HG03354 (cell line): Measurements from ENCODE around the gene MMP25.

Source experiments
- ATAC-seq: cut with Tn5 transposase; IDR thresholded peaks from one replicate; pipeline ENCODE4 v1.9.1; 2021; ENCODE audit warnings: mild to moderate bottlenecking; ENCODE audit not compliant: unreplicated experiment, poor library complexity, severe bottlenecking

Gene MMP25

DNA sequence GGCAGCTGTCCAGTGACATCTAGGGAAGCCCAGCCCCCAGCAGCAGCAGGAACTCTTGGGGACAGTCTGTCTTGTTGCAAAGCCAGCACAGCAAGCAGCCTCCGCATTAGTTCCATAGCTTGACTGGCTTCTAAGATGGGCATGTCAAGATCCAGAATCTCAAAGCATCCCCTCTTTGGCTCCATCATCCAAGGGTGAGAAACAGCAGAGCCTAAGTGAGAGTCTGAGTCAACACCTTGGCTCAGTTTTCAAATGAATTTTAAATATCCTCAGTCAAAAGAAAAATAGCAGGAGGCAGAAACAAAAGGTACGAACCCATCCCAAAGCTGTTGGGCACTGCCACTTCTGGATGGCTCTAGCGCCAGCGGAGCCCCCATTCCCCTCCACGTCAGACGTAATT, 31.4 kb upstream of the MMP25 start:
- ATAC-seq = no peak

DNA sequence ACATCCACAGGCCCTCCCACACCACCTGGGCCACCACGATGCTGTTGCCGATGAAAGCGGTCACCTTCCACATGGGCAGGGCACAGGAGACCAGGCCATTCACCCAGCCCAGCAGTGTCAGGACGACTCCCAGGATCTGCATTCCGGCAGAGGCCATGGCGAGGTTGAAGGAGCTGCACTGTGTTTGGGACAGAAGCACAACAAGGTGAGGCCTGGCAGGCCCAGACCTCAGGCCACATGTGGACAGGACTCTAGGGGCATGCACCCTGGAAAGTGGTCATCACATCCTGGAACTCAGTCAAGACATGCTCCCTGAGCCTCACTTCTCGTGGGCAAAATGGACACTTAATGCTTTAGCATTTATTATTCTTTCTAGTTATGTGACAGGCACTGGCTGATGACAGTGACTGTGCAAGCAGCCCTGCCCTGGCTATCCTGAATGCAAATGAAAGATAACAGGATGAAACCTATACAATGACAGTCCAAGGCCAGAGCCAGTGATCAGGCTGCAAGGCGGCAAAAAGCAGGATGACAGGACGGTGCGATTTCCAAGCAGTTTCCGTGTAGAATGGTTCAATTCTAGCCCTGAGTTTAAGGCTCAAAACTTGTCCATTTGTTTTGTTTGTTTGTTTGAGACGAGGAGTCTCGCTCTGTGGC, 30.4 kb upstream of the MMP25 start:
- no peak for ATAC-seq

DNA sequence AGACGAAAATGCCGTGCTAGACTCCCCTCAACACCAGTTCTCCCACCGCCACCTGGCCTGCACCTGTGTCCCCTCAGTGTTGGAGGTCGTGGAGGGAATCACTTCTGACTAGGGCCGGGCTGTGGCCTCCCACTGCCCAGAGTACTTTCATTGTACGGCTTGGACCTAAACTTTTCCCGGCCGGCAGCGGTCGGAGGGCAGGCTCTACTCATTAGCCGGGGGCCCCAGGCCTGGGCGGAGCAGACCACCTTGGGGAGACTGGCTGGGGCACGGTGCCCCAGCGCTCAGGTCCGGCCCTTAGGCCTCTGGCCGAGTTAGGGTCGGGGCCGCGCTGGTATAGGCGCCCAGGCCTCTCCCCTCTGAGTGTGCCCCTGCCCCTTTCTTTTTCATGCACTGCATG, 29.0 kb upstream of the MMP25 start:
- no peak for ATAC-seq

DNA sequence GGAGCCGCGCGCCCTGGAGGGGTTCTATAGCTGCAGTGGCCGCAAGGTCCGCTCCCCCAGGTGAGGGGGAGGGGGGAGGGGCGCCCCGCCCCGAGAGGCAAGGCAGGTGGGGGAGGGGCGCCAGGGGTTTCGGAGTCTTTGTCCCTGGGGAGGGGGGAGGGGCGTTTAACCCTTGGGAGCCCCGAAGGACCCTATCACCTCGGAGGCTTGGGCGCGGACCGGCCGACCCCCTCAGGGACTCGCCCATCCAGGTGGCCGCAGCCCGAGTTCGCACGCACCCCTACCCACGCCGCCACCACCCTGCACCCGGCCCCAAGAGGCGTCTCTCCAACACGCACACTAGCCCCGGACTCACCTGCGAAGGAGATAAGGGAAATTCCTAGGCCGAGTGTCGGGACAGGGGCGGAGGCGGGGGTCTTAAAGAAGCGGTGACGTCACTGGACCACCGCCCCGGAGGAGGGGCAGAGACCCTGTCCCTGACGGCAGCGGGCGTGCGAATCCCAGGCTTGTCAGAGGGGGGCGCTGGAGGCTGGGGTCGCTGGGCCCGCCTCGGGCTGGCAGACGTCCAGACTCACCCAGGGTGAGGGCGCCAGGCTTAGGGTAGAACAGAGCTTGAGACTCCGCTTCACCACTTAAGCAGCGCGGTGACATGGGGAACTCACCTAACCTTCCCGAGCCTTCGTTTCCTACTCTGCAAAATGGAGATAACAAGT, 28.4 kb upstream of the MMP25 start, which contains the start of gene CLDN6:
Gene CLDN6 (minus strand): TSS at position 390 of the 713 bp plus-strand sequence. CDS start 2,162 bp downstream, outside the sequence.
- no peak for ATAC-seq

DNA sequence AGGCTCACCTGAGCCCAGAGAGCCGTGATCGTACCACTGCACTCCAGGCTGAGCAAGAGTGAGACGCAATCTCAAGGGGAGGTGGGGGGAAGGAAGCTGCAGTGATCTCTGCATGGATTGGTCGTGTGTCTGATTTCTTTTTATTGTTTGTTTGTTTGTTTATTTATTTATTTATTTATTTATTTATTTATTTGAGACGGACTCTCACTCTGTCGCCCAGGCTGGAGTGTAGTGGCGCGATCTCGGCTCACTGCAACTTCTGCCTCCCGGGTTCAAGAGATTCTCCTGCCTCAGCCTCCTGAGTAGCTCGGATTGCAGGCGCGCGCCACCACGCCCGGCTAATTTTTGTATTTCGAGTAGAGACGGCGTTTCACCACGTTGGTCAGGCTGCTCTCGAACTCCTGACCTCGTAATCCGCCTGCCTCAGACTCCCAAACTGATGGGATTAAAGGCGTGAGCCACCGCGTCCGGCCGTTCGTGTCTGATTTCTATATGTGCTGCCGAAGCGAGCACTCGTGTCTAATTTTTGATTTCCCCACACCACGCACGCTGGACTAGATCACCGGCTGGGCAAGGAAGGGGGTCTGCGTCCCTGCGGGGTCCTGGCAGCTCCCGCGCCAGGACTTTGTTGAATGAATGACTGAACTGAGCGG, 26.6 kb upstream of the MMP25 start:
- ATAC-seq = no peak

DNA sequence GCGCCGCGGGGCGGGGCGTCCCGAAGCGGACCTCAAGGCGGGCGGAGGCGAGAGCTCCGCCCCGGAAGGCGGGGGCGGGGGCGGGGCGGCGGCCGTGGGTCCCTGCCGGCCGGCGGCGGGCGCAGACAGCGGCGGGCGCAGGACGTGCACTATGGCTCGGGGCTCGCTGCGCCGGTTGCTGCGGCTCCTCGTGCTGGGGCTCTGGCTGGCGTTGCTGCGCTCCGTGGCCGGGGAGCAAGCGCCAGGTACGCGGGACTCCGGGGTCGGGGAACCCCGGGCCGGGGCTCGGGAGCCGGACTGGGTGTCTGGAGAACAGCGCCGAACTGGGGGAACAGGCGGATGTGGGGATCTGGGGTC, 26.1 kb upstream of the MMP25 start, which contains the start of gene TNFRSF12A:
Gene TNFRSF12A (plus strand): TSS at position 122 of the 357 bp plus-strand sequence. CDS start 30 bp downstream, at position 152.
- no peak for ATAC-seq

DNA sequence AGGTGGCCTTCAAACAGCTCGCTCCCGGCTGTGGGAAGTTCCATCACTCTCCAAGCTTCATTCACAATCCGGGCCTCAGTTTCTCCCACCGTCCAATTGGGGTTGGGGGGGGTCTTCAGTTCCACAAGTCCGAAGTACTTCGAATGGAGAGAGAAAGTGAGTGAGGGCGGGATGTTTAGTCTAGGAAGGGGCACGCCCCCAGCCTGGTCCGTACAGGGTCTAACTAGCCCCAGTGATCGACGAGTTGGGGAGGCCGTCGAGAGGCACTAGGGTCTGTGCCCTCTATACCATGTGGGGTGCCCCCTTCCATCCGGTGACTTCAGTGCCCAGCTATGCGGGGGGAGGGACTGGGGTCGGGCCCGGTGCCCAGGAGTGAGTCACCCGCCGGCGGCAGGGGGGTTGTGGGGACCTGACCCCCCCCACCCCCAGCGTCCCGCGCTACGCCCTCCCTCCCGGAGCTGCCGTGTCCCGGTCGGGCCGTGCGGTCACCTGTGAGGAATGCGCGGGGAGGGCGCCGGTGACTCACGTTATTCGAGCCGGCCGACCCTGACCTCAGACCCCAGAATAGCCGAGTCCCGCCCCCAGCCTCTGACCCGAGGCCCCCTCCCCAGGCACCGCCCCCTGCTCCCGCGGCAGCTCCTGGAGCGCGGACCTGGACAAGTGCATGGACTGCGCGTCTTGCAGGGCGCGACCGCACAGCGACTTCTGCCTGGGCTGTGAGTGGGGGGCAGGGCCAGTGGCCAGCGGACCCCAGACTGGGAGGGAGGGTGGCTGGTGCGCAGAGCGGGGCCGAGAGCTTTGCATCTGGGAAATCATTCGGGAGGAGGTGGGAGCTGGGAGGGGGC, 25.5 kb upstream of the MMP25 start:
- ATAC-seq = no peak

DNA sequence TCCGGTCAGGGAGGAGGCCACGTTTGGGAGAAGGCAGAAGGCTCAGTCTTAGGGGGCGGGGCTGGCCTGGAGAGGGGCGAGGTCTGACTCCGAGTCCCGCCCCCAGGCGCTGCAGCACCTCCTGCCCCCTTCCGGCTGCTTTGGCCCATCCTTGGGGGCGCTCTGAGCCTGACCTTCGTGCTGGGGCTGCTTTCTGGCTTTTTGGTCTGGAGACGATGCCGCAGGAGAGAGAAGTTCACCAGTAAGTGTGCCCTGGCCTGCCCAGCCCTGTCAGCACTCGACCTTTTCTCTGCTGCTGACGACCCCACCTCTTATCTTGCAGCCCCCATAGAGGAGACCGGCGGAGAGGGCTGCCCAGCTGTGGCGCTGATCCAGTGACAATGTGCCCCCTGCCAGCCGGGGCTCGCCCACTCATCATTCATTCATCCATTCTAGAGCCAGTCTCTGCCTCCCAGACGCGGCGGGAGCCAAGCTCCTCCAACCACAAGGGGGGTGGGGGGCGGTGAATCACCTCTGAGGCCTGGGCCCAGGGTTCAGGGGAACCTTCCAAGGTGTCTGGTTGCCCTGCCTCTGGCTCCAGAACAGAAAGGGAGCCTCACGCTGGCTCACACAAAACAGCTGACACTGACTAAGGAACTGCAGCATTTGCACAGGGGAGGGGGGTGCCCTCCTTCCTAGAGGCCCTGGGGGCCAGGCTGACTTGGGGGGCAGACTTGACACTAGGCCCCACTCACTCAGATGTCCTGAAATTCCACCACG, 24.7 kb upstream of the MMP25 start:
- ATAC-seq = peak; percentile 28

DNA sequence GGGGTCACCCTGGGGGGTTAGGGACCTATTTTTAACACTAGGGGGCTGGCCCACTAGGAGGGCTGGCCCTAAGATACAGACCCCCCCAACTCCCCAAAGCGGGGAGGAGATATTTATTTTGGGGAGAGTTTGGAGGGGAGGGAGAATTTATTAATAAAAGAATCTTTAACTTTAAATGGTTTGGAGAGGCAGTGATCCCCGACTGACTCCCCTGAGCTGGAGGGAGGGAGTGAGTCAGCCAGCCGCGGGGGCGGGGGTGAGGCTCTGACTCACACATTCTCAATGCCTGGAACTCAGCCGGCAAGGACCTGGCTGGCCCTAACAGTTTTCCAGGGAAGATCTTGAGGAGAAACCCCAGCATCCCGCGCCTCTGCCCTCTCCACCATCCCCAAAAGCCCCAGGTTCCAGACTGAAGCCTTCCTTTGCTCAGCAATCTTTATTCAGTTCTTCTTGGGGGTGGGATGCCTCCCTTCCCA, 24.1 kb upstream of the MMP25 start:
- no peak for ATAC-seq

DNA sequence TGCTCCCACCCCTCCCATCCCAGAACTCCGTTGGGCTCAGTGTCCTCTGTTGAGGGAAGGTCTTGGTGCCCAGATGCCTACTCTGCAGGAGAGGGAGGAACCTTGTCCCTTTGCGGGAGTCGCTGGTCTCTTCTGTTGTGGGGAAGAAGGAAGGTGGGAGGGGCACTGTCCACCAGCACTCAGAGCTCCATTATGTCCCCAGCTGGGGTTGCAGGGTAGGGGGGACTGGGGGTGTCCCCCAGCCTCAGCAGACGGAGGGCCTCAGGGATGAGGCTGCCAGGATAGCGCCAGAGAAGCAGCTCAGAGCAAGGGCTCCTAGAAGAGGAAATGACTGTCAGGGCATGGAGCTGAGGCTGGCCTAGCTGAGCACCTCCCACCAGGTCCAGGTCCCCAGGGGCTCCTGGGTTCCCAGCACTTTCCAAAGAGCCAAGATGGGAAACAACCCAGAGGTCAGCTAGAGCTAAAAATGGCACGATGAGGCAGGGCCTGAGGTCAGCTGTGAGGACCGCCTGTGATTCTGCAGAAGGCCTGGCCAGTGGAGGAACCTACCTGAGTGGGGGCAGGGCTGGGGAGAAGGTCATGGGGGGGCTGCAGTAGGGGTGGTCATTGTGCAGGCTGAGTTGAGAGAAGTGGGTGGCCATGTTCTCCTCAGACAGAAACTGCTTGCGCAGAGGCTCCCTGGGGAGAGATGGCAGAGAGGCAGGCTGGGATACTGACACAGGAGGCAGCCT, 23.5 kb upstream of the MMP25 start:
- ATAC-seq = no peak

DNA sequence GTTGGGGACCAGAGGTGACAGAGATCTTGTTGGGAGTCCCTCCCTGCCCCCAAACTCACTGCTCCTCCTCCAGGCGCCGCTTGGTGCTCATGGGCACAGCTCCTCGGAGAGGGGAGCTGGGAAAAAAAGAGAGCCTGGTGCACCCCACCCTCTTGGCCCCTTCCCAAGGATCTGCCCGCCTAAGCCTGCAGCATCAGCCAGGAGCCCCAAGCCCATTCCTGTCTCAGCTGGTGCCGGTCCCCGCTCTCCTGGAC, 23.0 kb upstream of the MMP25 start:
- no peak for ATAC-seq

DNA sequence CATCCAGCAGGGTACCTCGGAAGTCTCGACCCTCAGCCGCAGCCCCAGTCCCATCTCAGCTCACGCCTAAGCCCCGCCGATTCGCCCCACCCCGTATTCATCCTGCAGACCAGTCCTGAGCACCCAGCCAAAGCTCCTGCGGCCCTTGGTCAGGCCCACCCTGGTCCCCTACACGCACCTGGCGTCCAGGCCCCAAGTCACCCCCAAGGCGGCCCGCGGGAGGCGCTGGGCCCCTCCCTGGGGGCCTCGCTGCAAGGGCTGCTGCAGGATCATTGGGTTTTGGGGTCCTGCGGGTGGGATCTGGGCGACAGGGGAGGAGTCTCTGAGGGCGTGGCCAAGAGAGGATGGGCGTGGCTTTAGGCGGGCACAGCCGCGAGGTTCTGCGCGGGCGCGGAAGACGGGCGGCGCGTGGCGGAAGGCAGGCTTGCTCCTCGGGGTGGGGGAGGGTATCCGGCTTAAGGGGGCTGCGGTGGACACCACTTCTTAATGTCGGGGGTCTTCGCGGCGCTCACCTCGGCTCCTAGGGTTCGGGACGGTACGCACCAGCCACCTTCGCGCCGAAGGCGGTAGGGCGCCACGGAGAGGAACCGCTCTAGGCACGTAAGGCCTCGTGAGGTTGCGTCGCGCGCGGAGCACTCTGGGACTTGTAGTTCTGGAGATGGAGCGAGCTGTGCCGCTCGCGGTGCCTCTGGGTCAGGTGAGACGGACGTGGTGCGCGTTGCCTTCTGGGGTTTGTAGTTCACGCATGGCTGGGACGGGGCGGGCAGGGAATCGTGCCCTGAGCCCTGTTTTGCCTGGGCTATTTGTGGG, 22.5 kb upstream of the MMP25 start, which contains the start of the genes HCFC1R1 and THOC6:
Gene HCFC1R1 (minus strand): TSS at position 274 of the 810 bp plus-strand sequence. CDS start 1 bp downstream, at position 273.
Gene THOC6 (plus strand): TSS at position 367 of the 810 bp plus-strand sequence. CDS start 292 bp downstream, at position 659.
- peak; percentile 73 for ATAC-seq

DNA sequence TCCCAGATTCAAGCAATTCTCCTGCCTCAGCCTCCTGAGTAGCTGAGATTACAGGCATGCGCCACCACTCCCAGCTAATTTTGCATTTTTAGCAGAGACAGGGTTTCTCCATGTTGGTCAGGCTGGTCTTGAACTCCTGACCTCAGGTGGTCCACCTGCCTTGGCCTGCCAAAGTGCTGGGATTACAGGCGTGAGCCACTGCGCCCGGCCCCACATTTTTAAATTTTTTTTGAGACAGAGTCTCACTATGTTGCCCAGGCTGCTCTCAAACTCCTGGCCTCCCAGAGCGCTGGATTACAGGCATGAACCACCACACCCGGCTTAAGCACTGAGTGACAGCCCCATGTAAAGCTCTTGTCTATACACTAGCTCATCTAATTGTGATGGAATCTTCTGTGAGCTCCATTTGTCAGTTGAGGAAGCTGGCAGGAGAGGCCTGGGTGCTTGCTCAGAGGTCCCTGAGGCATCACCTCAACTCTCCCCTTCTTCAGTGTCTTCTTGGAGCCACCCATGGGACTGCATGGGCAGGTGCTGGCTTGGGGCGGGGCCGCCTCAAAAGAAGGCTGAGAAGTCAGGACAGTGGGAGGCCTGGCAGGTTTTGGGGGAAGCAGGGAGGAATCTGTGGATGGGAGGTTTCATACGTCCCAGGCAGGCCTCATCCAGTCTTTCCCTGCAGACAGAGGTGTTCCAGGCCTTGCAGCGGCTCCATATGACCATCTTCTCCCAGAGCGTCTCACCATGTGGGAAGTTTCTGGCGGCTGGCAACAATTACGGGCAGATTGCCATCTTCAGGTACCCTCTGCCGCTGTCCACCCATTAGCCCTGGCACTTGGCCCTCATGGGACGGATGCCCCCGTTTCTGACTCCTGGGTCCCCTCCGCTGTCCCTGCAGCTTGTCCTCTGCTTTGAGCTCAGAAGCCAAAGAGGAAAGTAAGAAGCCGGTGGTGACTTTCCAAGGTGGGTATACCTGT, 21.0 kb upstream of the MMP25 start:
- ATAC-seq = no peak

DNA sequence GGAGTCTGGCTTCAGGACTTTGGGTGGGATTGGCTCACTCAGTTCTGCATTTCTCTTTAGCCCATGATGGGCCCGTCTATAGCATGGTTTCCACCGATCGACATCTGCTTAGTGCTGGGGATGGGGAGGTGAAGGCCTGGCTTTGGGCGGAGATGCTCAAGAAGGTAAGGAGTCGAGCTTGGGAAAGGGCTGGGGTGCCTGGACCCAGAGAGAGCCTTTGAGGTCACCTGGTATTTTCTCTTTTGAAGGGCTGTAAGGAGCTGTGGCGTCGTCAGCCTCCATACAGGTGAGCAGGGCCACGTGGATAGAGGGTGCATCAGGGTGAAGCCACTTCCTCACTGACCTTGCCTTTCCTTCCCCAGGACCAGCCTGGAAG, 20.4 kb upstream of the MMP25 start:
- no peak for ATAC-seq

DNA sequence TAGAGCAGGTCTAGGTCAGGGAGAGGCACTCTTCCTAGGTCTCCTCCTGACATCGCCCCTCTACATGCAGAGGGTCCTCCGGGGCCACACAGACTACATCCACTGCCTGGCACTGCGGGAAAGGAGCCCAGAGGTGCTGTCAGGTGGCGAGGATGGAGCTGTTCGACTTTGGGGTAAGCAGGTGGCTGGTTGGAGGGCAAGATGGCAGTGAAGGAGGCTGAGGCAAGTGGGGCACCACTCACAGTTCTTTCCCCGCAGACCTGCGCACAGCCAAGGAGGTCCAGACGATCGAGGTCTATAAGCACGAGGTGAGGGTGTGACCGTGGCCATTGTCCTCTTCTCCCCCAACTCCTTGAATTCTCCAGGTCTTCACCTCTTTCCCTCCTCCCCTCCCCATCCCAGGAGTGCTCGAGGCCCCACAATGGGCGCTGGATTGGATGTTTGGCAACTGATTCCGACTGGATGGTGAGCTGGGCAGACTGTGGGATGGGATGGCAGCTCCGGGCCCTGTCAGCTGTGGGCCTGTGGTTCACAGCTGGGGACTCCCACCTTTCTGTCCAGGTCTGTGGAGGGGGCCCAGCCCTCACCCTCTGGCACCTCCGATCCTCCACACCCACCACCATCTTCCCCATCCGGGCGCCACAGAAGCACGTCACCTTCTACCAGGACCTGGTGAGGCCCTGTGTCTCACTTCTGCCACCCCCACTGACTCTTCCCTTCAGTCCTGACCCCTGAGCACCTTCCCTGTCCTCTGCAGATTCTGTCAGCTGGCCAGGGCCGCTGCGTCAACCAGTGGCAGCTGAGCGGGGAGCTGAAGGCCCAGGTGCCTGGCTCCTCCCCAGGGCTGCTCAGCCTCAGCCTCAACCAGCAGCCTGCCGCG, 19.5 kb upstream of the MMP25 start:
- ATAC-seq = no peak

DNA sequence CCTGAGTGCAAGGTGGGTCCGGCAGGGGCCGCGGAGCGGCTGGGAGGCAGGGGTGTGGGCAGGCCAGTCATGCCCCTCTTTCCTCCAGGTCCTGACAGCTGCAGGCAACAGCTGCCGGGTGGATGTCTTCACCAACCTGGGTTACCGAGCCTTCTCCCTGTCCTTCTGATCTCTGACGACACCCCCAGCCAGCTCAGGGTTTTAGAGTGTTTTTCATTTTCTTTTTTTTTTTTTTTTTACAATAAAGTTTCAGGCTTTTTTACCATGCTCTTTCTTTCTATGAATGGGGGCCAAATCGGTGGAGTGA, 18.9 kb upstream of the MMP25 start:
- ATAC-seq = no peak
